Adrenal gland (tissue), 12 donors: ENCODE results near the gene KRTAP10-10. TPM values are rescaled to one million over a fixed set of nuclear protein-coding genes. Genes with fewer than 3 reads are reported as not detected.
"Not testable (repeated sequence)": the region's sequence is repeated elsewhere in the genome, so short reads cannot be mapped to it uniquely, and the experiment has no call there.

Source experiments
- DNase-seq, 7 donors: peaks; one replicate each; pipeline ENCODE4 v3.0.0-alpha.2; 2019 to 2020
- H3K27ac ChIP-seq, 5 donors: fragments of 200-600 bp; sonication (generic) in 4 of 5; 1 replicate in 3 of 5; 2 replicates in 2 of 5; pipeline versions ENCODE4 v1.5.1 to v1.8.0; 2016 to 2020; ENCODE audit warnings: mild to moderate bottlenecking in 1 of 5
- H3K27me3 ChIP-seq: fragments of 200-600 bp; 2 replicates; pipeline ENCODE4 v1.8.0; 2021
- H3K36me3 ChIP-seq, 2 donors: fragments of 200-600 bp; replicated peaks in 1 of 2; 1 replicate in 1 of 2; 2 replicates in 1 of 2; pipeline versions ENCODE4 v1.5.1 to v1.8.0; 2018 to 2022
- H3K4me1 ChIP-seq, 2 donors: fragments of 200-600 bp; replicated peaks in 1 of 2; 1 replicate in 1 of 2; 2 replicates in 1 of 2; pipeline versions ENCODE4 v1.5.1 to v1.8.0; 2018 to 2021
- H3K4me3 ChIP-seq, 4 donors: fragments of 200-600 bp; sonication (generic) in 3 of 4; one replicate each; pipeline ENCODE4 v1.5.1; 2016 to 2018
- H3K9me3 ChIP-seq, 3 donors: fragments of 200-600 bp; sonication (generic) in 1 of 3; replicated peaks in 1 of 3; 1 replicate in 2 of 3; 2 replicates in 1 of 3; pipeline versions ENCODE4 v1.5.1 to v1.8.0; 2016 to 2021
- POLR2A ChIP-seq, 2 donors: fragments of 450-650 bp; IDR thresholded peaks; one replicate each; pipeline ENCODE4 v1.6.1; 2017; ENCODE audit warnings: antibody characterized with exemption in 2 of 2, mild to moderate bottlenecking in 2 of 2, moderate library complexity in 1 of 2
- WGBS, 4 donors: extraction: QIAGEN DNeasy Blood & Tissue Kit in 2 of 4; methylation state at CpG; one replicate each; pipeline versions ENCODE4 v1.1.5 to v1.1.7; 2013 to 2017; 5-methylcytosine and 5-hydroxymethylcytosine counted together
- intact Hi-C, 2 donors: fragments of 100-400 bp; cut with DNase I; formaldehyde crosslinking; loops; one replicate each; pipeline versions ENCODE4 v1.14.1 to v1.15.0; 2022 to 2023
- polyA plus RNA-seq, 3 donors: library from polyadenylated mRNA; stranded (reverse); fragments of 200-250 nt in 2 of 3; fragments of 350-450 nt in 1 of 3; fragmentation: Illumina TruSeq in 1 of 3; extraction: RNeasy Lipid Tissue Mini Kit (QIAGEN cat#74804) in 1 of 3; gene quantifications; one replicate each; pipeline ENCODE4 v1.2.3, GENCODE V29; 2013 to 2014
- total RNA-seq, 9 donors: library from RNA; depleted of rRNA in 4 of 9; stranded (reverse); fragments of >200 nt in 4 of 9; fragments of 120-200 nt in 1 of 9; fragmentation: NEBNext Ultra II Directional in 1 of 9; extraction: Animal tissue kit (Norgen Biotek cat#: 25700) in 1 of 9; gene quantifications; one replicate each; pipeline versions ENCODE4 v1.1.0 to v1.2.4, GENCODE V29; 2013 to 2023
- TF ChIP-seq, protein P1 (sequence below), 6 experiments: fragments of 450-650 bp in 4 of 6; fragments of 200-600 bp in 2 of 6; sonication (generic) in 1 of 6; IDR thresholded peaks; 1 replicate in 5 of 6; 2 replicates in 1 of 6; pipeline versions ENCODE4 v1.5.1 to v1.8.0; 2016 to 2021; ENCODE audit warnings: antibody characterized with exemption in 6 of 6, mild to moderate bottlenecking in 2 of 6, moderate library complexity in 1 of 6
- donor health status: healthy with polysubstance abuse.
- donor health status: Bipolar disorder and iron deficiency.
- donor health status: DM: yes; HTN: yes; CAD: no.
- donor health status: DM: no; HTN: no; CAD: no.
- donor health status: DM: no; HTN: no; CAD: no.
- donor health status: DM: yes; HTN: yes; CAD: no.

KRTAP10-10 gene
- total and polyA plus RNA-seq, 12 donors, result not detected

DNA sequence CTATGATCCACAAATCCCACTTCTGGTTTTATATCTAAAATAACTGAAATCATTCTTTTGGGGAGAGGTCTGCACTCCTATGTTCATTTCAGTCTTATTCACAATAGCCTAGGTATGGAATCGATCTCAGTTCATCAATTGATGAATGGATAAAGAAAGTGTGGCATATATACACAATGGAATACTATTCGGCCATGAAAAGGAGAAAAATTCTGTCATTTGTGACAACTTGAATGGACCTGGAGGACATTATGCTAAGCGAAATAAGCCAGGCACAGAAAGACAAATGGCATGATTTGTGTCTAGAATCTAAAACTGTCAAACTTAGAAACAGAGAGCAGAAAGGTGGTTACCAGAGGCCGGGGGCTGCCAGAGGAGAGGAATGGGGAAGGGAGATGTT is 30.7 kb upstream of the KRTAP10-10 start:
- TF ChIP-seq POLR2A (IDR thresholded peaks at IDR 0.05), result no peak
- TF ChIP-seq, protein P1, sequence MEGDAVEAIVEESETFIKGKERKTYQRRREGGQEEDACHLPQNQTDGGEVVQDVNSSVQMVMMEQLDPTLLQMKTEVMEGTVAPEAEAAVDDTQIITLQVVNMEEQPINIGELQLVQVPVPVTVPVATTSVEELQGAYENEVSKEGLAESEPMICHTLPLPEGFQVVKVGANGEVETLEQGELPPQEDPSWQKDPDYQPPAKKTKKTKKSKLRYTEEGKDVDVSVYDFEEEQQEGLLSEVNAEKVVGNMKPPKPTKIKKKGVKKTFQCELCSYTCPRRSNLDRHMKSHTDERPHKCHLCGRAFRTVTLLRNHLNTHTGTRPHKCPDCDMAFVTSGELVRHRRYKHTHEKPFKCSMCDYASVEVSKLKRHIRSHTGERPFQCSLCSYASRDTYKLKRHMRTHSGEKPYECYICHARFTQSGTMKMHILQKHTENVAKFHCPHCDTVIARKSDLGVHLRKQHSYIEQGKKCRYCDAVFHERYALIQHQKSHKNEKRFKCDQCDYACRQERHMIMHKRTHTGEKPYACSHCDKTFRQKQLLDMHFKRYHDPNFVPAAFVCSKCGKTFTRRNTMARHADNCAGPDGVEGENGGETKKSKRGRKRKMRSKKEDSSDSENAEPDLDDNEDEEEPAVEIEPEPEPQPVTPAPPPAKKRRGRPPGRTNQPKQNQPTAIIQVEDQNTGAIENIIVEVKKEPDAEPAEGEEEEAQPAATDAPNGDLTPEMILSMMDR (IDR thresholded peaks at IDR 0.05), result no peak
- Histone ChIP-seq H3K36me3 (no peaks in the 10 kb centered on the region), H3K27ac (no peak overlapping the region), H3K9me3 (no peaks in the 10 kb centered on the region), H3K27me3 (peaks cover 8% of the 10 kb centered on the region), H3K4me3 (no peak overlapping the region), H3K4me1 (no peaks in the 10 kb centered on the region)
- WGBS, 4 donors, result 67 to 76% (median 70%) methylated on average over 4 of the region's 4 CpGs
- intact Hi-C loops, result no loop called here
- no peak for DNase-seq

DNA sequence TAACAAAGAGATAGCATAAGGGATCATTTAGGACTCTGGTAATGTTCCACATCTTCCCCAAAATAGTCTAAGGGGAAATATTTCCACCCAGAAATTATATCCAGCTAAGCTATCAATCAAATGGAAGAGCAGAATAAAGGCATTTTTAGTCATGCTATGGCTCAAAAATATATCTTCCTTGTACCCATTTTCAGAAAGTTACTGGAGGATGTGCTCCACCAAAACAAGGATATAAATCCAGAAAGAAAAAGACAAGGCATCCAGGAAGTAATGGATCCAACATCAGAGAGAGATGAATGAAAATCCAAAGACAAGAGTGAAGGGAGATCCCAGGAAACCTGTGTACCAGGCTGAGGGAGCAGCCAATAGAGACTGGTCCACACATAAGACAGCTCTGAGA is 28.0 kb upstream of the KRTAP10-10 start:
- no peaks in the 10 kb centered on the region for H3K9me3 ChIP-seq

DNA sequence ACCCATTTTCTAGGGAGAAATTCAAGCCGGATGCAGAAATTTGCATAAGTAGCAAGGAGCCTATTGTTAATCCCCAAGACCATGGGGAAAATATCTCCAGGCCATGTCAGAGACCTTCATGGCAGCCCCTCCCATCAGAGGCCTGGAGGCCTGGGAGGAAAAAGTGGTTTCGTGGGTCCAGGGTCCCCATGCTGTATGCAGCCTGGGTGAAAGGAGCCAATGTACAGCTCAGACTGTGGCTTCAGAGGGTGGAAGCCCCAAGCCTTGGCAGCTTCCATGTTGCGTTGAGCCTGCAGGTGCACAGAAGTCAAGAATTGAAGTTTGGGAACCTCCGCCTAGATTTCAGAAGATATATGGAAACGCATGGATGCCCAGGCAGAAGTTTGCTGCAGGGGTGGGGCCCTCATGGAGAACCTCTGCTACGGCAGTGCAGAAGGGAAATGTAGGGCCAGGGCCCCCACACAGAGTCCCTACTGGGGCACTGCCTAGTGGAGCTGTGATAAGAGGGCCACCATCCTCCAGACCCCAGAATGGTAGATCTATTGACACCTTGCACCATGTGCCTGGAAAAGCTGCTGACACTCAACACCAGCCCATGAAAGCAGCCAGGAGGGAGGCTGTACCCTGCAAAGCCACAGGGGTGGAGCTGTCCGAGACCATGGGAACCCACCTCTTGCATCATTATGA is 26.9 kb upstream of the KRTAP10-10 start:
- H3K27me3 ChIP-seq, DNase-seq, intact Hi-C loops, H3K4me3 ChIP-seq, H3K9me3 ChIP-seq, H3K36me3 ChIP-seq, H3K4me1 ChIP-seq, H3K27ac ChIP-seq: not testable (repeated sequence)
- 86 to 91% (median 87%) methylated on average over 4 to 7 of the region's 7 CpGs for WGBS, 4 donors

More for the DNA sequence above, 28.0 kb upstream of the KRTAP10-10 start:
- Histone ChIP-seq H3K4me3 (no peak overlapping the region), H3K4me1 (no peaks in the 10 kb centered on the region), H3K27ac (no peak overlapping the region), H3K36me3 (no peaks in the 10 kb centered on the region), H3K27me3 (no peaks in the 10 kb centered on the region)
- TF ChIP-seq, protein P1 (IDR thresholded peaks at IDR 0.05), result no peak
- no peak for TF ChIP-seq POLR2A (IDR thresholded peaks at IDR 0.05)
- no peak for DNase-seq
- intact Hi-C loops, result no loop called here

DNA sequence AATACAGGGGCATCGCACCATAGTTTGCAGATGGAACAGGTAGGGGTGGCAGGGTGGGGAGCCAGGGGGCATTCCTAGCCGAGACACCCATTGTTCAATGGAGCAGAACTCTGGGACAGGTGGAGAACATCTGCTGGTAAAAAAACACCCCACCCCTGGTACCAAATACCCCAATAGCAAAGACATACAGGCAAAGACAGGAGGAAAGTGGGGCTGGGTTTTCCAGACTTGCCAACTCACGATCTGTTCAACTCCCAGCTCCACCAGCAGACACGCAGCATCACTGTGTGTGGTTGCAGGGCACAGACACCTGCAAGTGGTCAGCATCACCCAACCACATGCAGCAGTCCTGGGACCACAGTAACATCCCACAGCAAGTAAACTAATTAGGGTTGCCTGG is 25.6 kb upstream of the KRTAP10-10 start:
- Histone ChIP-seq H3K36me3 (no peaks in the 10 kb centered on the region), H3K27ac (no peak overlapping the region), H3K27me3 (no peaks in the 10 kb centered on the region), H3K4me3 (no peak overlapping the region), H3K4me1 (no peaks in the 10 kb centered on the region), H3K9me3 (no peaks in the 10 kb centered on the region)
- intact Hi-C loops, result no loop called here
- DNase-seq, result no peak
- TF ChIP-seq POLR2A (IDR thresholded peaks at IDR 0.05), result no peak
- TF ChIP-seq, protein P1 (IDR thresholded peaks at IDR 0.05), result no peak
- WGBS, 4 donors, result 60 to 85% (median 76%) methylated on average over 3 to 4 of the region's 4 CpGs

DNA sequence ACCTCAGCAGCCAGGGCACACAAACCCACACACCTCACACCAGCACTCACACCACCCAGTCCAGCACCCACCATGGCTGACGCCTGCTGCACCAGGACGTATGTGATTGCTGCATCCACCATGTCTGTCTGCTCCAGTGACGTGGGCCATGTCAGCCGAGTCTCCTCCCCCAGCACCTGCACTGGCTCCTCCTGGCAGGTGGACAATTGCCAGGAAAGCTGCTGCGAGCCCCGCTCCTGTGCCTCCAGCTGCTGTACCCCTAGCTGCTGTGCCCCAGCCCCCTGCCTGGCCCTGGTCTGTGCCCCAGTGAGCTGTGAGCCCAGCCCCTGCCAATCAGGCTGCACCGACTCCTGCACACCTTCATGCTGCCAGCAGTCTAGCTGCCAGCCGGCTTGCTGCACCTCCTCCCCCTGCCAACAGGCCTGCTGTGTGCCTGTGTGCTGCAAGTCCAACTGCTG is 25.1 kb upstream of the KRTAP10-10 start, which contains the start of gene KRTAP10-8:
Gene KRTAP10-8 (plus strand): TSS at position 51 of the 458 bp plus-strand sequence. CDS start 22 bp downstream, at position 73.
- no peaks in the 10 kb centered on the region for H3K36me3 ChIP-seq
- no peak for TF ChIP-seq POLR2A (IDR thresholded peaks at IDR 0.05)
- TF ChIP-seq, protein P1 (IDR thresholded peaks at IDR 0.05), result no peak
- WGBS, 4 donors, result 68 to 91% (median 85%) methylated on average over 3 to 8 of the region's 8 CpGs
- no peaks in the 10 kb centered on the region for H3K27me3 ChIP-seq
- intact Hi-C loops, result no loop called here
- H3K9me3 ChIP-seq, result no peaks in the 10 kb centered on the region
- no peak within 1 kb of the TSS for H3K4me3 ChIP-seq
- H3K27ac ChIP-seq, result no peak within 1 kb of the TSS
- no peaks in the 10 kb centered on the region for H3K4me1 ChIP-seq
- no peak for DNase-seq
